Stimulated activated CD4-positive, alpha-beta T cell treated with anti-CD3 and anti-CD28 coated beads, Interleukin-12 subunit alpha, Interleukin-12 subunit beta, amount 100 ng/mL, for 24 hours (primary cell): Measurements from ENCODE around the gene DGLUCY.
"Not testable (repeated sequence)": the region's sequence is repeated elsewhere in the genome, so short reads cannot be mapped to it uniquely, and the experiment has no call there.

Source experiments
- DNase-seq, 2 experiments: peaks; one replicate each; pipeline ENCODE4 v3.0.0-alpha.2; 2020; ENCODE audit warnings: low read depth in 2 of 2

Gene DGLUCY

DNA sequence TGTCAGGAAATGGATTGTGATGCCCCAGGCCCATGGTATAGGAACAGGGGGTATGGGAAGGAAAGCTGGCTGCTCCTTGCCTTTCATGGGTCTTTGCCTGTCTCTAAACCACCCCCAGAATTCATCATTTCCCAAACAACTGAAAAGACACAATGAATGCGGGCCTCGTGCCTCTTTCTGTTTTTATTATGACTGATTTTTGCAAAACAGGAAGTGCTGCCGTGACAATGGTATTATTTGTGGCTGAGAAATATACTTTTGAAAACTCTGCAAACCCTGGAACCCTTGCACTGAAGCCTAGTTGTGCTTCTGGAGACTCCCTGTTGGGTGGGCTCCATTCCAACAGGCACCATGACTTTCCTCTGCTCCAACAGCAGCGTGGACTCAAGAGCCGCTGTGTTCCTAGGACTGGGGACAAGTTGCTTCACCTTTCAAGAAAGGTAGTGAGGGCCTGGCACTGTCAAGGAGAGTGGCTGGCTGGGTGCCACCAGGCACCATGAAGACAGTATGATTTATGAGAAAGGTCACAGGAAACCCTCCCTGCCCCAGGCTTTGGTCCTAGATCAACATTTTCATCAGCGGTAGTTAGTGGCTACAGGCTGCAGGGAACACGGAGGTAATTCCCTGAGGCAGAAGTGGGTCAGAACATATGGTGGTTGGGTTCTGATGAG is 4.8 kb upstream of the DGLUCY start:
- no peak for DNase-seq

DNA sequence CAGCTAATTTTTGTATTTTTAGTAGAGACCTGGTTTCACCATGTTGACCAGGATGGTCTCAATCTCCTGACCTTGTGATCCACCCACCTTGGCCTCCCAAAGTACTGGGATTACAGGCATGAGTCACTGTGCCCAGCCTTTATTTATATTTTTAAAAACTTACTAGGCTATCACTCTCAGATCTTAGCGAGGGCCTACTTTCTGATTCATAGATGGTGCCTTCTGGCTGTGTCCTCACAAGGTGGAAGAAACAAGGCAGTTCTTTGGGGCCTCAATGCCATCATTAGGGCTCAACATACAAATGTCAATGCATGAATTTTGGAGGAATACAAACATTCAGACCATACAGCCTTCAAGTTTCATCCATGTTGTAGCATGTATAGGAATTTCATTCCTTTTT is 2.4 kb upstream of the DGLUCY start:
- DNase-seq, result no peak

DNA sequence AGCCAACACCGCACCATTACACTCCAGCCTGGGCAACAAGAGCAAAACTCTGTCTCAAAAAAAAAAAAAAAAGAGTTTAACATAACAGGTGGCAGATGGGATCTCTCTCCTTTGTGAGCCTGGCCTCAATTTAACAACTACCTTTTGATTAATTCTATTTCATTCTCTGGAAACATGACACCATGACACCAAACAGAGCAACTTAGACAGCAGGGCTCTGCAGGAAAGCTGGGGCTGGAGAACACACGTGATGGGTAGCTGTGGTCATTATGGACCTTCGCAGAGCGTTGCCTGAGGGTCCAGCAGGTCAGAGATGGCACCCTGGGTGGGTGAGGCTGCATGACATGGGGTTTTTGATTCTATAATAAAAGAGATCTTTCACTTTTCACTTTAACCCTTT is 1.7 kb upstream of the DGLUCY start:
- no peak for DNase-seq

DNA sequence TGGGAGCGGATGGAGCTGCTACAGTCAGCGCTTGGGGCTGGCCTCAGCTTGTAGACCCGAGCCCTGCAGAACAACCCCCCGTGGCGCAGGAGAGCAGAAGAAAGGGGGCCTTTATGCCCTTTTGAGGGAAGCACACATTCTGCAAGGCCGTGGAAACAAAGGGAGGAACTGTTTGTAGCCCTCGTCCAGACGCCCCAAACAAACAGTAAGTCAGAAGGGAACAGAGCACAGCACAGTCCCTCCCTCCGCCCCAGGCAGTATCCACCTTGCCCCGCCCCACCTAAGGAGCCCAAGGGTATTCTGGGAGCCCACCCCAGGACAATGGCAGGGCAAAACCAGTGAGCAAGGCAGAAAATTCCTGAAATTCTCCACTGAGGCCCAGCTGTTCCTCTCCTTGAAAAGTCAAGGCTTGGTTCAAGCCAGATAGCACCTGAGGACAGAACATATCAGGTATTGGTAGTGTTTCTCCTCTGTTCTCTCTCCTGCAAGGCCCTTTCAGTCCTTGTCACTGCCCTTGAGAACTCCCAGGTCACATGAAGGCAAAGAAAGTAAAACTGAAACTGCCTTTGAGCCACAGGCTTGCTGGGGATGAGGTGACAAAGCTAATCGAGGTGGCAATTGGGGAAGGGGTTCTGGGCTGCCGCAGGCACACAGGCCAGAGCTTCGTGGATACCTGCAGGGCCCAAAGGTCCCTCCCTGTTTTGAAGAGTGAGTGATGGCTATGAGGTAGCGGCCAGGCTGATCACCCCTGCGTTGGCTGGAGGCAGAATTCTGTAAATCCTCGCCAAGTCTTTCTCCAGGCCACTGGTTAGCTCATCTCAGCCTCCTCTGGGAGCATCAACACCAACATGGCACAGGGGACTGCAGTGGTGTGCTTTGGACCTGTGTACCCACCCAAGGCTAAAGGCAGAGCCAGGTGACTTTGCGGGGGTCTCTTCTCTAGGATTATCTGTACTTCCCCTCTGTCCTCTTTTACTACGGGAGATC is 499 bp downstream of the DGLUCY start:
- peak; percentile 51 to 54 for DNase-seq

DNA sequence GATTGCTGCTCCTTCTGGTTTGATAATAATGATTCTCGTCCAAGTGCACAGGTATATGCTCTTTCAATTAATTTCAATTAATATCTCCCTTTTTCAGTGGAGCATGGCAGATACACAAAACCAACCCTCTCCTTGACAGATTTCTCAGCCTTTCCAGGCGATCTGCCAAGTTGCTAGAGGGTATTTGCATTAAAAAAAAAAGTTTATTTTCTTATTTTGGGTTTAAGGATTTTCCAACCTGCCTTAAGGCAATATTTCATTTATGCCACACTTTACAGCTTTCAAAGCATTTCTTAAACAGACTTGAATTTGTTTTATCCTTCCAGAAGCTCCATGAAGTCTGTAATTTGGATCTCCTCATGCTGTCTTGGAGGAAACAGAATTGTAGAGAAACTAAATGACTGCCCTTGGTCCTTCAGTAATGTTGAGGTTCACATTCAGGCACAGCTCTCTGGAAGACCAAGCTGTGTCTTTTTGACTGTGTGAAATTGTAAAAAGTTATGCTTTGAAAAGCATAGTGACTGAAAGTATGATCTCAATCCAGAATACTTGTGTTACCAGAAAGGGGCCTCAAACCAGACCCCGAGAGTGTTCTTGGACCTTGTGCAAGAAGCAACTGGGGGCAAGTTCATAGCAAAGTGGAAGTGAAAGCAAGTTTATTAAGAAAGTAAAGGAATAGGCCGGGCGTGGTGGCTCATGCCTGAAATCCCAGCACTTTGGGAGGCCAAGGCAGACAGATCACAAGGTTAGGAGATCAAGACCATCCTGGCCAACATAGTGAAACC is 2.3 kb downstream of the DGLUCY start:
- no peak for DNase-seq

DNA sequence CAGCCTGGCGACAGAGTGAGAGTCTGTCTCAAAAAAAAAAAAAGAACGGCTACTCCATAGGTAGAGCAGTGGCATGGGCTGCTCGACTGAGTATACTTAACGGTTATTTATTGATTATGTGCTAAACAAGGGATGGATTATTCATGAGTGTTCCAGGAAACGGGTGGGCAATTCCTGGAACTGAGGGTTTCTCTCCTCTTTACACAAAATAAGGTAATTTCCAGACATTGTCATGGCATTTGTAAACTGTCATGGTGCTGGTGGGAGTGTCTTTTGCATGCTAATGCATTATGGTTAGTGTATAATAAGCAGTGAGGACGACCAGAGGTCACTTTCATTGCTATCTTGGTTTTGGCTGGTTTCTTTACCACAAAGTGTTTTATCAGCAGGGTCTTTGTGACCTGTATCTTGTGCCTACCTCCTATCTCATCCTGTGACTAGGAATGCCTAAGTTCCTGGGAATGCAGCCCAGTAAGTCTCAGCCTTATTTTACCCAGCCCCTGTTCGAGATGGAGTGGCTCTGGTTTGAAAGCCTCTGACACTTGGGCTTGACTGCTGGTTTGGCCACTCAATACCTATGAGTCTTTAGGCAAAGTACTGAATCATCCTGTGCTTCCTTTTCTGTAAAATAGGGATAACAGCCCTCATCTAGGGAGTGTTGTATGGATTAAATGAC is 3.2 kb downstream of the DGLUCY start:
- peak in 1 of 2 experiments; percentile 41 for DNase-seq

DNA sequence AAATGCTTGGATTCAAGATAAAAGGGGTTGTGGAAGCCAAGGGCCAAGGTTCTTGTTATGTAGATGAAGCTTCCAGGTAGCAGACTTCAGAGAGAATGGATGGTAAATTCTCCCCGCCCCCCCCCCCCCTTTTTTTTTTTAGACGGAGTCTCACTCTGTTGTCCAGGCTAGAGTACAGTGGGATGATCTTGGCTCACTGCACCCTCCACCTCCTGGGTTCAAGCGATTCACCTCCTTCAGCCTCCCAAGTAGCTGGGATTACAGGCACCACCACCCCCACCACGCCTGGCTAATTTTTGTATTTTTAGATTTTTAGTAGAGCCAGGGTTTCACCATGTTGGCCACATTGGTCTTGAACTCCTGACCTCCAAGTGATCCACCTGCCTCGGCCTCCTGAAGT is 4.1 kb downstream of the DGLUCY start:
- no peak for DNase-seq

DNA sequence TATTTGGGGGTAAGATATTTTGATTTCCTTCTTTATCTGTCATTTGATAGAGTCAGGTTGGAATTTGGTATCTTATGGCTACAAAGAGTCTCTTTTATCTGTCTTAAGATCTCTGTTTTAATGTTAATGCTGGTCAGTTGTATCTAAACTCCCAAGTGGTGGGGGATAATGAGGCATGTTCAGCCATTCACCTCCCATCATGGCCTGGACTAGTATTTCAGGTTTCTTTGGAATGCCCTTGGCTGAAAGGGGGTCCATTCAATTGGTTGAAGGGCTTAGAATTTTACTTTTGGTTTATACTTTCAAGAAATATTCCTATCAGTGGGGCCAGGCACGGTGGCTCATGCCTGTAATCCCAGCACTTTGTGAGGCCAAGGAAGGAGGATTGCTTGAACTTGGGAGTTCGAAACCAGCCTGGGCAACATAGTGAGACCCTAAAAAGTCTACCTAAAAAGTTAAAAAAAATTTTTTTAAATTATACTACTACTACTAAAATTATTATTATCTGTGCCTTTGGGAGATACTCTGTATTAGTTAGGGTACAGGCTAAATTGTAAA is 4.7 kb downstream of the DGLUCY start:
- DNase-seq, result no peak

DNA sequence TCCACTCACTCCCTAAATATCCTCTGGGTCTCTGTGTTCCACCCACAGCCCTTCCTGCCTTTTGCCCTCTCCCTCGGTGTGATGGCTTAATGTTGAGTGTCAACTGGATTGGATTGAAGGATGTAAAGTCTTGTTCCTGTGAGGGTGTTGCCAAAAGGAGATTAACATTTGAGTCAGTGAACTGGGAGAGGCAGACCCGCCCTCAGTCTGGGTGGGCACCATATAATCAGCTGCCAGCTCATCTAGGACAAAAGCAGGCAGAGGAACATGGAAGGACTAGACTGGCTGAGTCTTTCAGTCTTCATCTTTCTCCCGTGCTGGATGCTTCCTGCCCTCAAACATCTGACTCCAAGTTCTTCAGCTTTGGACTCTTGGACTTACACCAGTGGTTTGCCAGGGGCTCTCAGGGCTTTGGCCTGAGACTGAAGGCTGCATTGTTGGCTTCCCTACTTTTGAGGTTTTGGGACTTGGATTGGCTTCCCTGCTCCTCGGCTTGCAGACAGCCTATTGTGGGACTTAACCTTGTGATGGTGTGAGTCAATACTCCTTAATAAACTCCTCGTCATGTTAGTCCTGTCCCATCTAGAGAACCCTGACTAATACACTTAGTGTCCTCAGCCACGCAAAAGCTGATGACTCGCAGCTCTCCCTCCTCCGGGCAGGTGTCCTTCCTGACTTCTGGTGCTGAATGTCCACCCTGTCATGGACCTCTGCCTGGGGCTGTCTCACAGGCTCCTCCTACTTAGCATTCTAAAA is 5.9 kb downstream of the DGLUCY start:
- DNase-seq, result no peak

DNA sequence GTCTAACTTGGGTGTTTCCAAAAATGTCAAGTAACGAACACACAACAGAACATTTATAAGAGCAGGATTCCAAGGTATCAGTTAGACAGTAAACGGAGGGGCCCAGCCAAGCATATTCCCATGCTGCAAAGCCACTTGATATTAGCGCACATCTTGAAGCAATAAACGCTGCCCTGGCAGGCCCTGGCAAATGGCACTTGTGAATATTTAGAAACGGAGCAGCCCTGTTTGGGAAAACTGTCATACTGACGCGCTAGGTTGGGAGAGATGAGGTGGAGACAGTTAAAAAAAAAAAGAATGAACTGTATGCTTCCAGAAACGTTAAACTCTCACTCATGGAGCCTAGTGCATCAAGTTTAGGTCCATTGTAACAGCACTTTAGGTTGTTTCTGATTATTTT is 9.3 kb downstream of the DGLUCY start:
- no peak for DNase-seq

DNA sequence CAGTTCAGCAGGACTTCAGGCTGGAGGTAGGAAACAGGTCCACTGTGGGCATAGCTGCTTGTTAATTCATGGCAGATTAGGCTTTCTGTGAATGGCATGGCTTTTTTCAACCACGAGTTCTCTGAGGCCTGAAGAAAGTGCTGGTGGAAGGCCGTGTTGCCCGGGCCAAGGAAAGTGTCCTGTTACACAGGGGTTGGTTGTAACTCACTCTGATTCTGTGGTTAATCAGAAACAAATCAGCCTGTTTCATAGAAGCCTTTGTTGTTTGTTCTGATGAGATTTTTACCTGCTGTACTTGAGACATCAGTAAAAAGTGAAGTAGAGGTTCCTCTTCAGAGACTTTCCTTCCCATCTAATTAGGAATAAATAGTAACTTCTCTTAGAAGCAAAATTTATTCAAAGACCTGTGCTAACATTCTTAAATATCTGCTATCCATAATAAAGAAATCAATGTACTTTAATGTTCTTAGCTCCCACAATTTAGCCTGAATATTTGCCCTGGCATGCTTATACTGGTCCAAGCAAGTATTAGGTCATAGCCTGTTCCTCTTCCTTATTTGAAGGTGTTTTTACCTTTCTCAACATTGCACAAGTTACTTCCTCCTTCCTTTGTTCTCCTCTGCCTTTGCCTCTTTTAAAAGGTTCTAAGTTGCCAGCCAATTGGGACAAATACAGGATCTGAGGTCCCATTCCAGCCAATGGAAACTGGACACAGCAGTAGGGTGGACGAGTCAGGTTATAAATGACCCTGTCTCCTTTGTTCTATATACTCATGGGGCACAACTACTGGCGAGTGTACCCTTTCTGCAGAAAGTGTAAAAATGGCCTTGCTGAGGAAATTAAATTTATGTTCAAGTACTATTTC is 10.8 kb downstream of the DGLUCY start:
- DNase-seq, result not testable (repeated sequence)

DNA sequence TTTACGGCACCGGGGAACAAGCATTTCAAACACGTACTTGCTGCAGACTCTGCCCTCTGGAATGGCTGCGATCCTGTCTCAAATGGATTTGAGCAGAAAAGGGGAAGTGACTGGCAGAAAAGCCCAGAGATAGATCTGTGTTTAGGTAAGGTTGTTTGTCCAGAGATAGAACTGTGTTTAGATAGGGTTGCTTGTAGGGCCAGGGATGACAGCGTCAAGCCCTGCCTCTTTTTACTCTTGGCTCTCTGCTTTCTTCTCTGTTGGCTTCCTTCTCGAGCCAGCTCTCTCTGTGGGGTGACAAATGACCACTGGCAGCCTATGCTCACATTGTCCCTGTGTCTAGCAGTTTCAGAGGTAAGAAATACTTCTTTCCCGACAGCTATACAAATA is 11.4 kb downstream of the DGLUCY start:
- DNase-seq, result no peak

DNA sequence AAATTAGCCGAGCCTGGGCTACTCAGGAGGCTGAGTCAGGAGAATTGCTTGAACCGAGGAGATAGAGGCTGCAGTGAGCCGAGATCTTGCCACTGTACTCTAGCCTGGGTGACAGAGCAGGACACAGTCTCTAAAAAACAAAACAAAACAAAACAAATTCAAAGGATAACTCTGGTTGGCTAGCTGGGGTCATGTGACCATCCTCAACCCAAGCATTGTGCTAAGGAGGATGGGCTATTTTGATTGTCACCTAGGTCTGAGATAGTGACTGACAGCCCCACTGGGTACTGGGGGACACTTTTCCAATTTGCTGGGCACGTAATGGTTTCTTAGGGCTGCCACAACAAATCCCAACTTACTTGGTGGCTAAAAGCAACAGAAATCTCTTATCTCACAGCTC is 11.9 kb downstream of the DGLUCY start:
- DNase-seq, result no peak

DNA sequence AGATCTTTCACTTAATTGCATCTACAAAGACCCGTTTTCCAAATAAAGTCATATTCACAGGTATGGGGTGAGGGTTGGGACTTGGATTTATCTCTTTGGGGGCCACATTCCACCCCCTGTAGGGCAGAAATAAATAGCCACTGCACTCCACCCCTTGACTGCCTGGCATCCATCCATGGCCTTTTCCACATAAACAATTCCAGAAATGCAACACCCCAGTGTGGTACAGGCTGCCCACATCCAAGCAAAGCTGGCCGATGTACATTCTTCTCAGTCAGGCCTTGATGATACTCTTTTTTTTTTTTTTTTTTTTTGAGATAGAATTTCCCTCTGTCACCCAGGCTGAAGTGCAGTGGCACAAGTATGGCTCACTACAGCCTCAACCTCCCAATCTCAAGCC is 12.9 kb downstream of the DGLUCY start:
- DNase-seq, result no peak

DNA sequence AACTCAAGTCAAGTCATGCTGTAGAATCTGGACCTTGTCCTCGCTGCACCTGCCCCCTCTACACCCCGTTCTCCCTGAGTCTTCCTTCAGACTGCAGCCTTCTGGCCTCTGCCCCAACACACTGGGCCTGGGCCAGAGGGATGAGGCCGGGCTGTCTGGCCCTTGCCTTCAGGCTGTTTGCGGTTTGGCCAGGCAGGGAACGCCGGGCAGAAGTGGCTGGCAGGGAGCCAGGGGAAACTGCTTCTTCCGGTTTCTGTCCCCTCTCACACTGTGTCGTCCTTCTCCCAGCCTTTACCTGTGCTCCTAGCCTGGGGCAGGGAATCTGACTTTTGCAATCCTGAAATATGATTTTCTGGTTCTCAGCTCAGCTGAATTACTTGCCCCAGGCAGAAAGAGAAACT is 13.5 kb downstream of the DGLUCY start:
- no peak for DNase-seq

DNA sequence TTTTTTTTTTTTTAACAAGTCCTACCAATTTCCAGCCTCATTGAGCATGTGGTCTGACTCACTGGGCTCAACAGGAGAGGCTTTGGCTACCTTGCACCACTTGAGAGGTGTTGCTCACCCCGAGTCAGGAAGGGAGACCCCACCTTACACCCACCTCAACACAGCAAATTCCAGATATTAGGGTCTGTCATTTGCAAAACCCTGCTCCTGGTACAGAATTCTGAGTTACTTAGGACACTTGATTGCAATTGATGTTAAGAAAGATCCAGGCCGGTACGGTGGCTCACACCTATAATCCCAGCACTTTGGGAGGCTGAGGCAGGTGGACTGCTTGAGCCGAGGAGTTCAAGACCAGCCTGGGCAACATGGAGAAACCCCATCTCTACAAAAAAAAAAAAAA is 14.1 kb downstream of the DGLUCY start:
- no peak for DNase-seq

DNA sequence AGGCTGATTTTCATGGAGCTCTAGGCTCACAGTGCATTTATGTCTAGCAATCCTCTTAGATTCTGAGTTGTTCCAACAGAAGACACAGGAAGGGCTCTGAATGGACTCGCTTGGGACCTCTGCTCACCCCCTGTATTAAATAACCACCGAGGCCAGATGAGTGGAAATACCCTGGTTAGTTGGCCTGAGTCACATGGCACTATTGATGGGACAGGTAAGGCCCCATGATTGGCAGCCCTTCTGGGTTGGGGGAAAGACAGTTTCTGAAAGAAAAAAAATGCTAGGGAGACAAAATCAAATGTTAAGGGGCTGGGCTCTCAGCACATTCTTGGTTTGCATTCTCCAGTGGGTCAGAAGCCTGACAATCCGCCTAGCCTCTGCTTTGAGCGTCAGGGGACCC is 14.8 kb downstream of the DGLUCY start:
- DNase-seq, result no peak

DNA sequence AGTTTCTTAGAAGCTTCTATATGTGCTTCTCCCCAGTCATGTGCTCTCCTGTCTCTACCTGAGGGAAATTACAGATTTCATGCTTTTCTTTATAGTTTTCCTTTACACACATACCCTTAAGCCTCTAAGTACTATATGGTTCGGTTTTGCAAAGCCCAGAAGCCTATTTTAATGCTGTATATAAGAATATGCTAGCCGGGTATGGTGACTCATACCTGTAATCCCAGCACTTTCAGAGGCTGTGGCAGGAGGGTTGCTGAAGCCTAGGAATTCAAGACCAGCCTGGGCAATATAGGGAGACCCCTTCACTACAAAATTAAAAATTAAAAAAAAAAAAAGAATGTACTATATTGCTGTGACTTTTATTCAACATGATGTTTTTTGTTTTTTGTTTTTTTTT is 15.4 kb downstream of the DGLUCY start:
- no peak for DNase-seq

DNA sequence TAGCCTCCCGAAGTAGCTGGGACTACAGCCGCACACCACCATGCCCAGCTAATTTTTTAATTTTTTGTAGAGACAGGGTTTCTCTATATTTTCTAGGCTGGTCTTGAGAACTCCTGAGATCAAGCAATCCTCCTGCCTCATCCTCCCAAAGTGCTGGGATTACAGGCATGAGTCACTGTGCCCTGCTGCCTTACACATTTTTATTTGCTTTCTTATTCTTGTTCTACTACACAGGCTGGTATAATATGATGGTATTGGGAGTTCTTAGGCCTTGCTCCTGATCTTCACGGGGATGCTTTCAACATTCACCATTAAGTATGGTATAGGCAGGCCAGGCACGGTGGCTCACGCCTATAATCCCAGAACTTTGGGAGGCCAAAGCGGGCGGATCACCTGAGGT is 21.2 kb downstream of the DGLUCY start:
- no peak for DNase-seq
